Tibial nerve (tissue), 4 donors: Measurements from ENCODE around the gene PKDREJ.

Experiments
- CTCF ChIP-seq, 5 experiments: fragments of 200-600 bp in 3 of 5; fragments of 450-650 bp in 2 of 5; sonication (generic) in 3 of 5; IDR thresholded peaks; one replicate each; pipeline ENCODE4 v1.5.1; 2016 to 2019; ENCODE audit warnings: antibody characterized with exemption in 5 of 5, mild to moderate bottlenecking in 3 of 5, moderate library complexity in 2 of 5
- EP300 ChIP-seq, 2 donors: sonication (generic); formaldehyde crosslinking; IDR thresholded peaks; one replicate each; pipeline ENCODE4 v1.6.1; 2017; ENCODE audit warnings: antibody characterized with exemption in 2 of 2, mild to moderate bottlenecking in 1 of 2

DNA sequence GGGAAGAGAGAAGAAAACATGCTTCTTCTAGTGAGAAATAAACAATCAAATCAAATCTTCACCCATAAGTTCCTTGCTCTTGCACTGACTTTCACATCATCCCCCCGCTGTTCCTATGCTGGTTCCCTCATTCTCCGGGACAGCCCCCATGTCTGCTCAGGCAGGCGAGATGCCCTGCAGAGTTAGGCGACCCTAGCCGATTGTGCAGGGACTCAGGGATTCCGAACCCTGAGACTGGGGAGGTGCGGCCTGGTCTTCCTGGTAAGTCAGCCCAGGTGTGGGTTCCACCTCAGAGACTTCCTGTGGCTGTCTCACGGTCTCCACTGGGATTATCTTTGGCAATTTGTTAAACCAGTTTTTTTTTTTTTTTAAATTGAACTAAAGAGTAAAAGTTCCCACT is 11.2 kb upstream of the PKDREJ start:
- no peak for TF ChIP-seq CTCF (IDR thresholded peaks at IDR 0.05)
- TF ChIP-seq EP300 (IDR thresholded peaks at IDR 0.05) = no peak
